Measurements from ENCODE around the gene ZFAND3. TPM values are rescaled to one million over a fixed set of nuclear protein-coding genes. Genes with fewer than 3 reads are reported as not detected.

The ZFAND3 gene
- total and polyA plus RNA-seq, 10 of the 15 experiments (the other 5 are each of a cell fraction or from before 2014, with no cell fraction given) = 0.90 to 34.4 (median 16.3) TPM

- no peak for FAIRE-seq
- Histone ChIP-seq H3K9me3 (replicated peaks; ENCODE audit: control insufficient read depth, insufficient read depth, low read length) (no peaks in the 10 kb centered on the region), H3K27ac (ENCODE audit: control insufficient read depth, insufficient read depth) (no peak overlapping the region), H2AFZ (ENCODE audit: control insufficient read depth, low read depth, low read length) (no peak overlapping the region), H3K4me3 (no peak overlapping the region), H4K20me1 (ENCODE audit: control insufficient read depth, insufficient read depth) (no peaks in the 10 kb centered on the region), H3K4me2 (ENCODE audit: control insufficient read depth, insufficient read depth) (no peak overlapping the region), H3K4me1 (ENCODE audit: control insufficient read depth, insufficient read depth, low read length) (no peaks in the 10 kb centered on the region), H3K79me2 (ENCODE audit: control insufficient read depth, insufficient read depth, low read length) (no peaks in the 10 kb centered on the region), H3K27me3 (replicated peaks in 1 of 2; ENCODE audit: control insufficient read depth in 2 of 2, insufficient read depth in 2 of 2, low read length in 1 of 2) (no peaks in the 10 kb centered on the region), H3K36me3 (ENCODE audit: control insufficient read depth in 2 of 2, insufficient read depth in 2 of 2, low read length in 1 of 2) (peaks cover 0 to 3% of the 10 kb centered on the region in 2 experiments; a peak in 2 of 4 replicates), H3K9ac (ENCODE audit: control insufficient read depth, insufficient read depth, low read length) (no peak overlapping the region)
- SMC1A ChIA-PET (ENCODE audit: uncharacterized antibody, unreplicated experiment) = no interaction called here
- TF ChIP-seq ZNF622 (IDR thresholded peaks at IDR 0.05) = no peak
- TF ChIP-seq EED (IDR thresholded peaks at IDR 0.05; ENCODE audit: low read depth) = no peak
- TF ChIP-seq IRF3 (IDR thresholded peaks at IDR 0.05) = no peak
- no peak for TF ChIP-seq TCF3 (IDR thresholded peaks at IDR 0.05; ENCODE audit: borderline replicate concordance, insufficient read depth, low read depth, low read length)
- TF ChIP-seq ZNF217 (IDR thresholded peaks at IDR 0.05) = no peak
- in situ Hi-C loops (cut with MboI) = no loop called here
- no peak for DNase-seq (ENCODE audit: low read depth, low spot score)
- CTCF ChIA-PET = interaction anchor here (0.6 kb wide), 1 partner anchor 320 kb away, joined by 3 read pairs; no protein-coding TSS in a partner anchor
- no peak for ATAC-seq
- RAD21 ChIA-PET (ENCODE audit: unreplicated experiment) = no interaction called here
- POLR2A ChIA-PET = interaction anchor here (0.6 kb wide), 1 partner anchor 452 kb away, joined by 4 read pairs; no protein-coding TSS in a partner anchor
- 92% methylated on average over 10 of the region's 10 CpGs for WGBS (ENCODE audit: insufficient coverage, insufficient replicate concordance, low lambda C conversion rate, missing lambda C conversion rate)
- no TSS peak for BruUV-seq (replicated peaks)
- intact Hi-C loops (cut with micrococcal nuclease; ENCODE audit: unreplicated experiment) = no loop called here
Observed at GRCh38 chr6:38156818-38157565, 337.5 kb downstream of the ZFAND3 start.

- Histone ChIP-seq H3K27me3 (replicated peaks in 1 of 2; ENCODE audit: control insufficient read depth in 2 of 2, insufficient read depth in 2 of 2, low read length in 1 of 2) (no peaks in the 10 kb centered on the region), H3K4me2 (ENCODE audit: control insufficient read depth, insufficient read depth) (no peak overlapping the region), H3K4me3 (no peak overlapping the region), H3K9me3 (replicated peaks; ENCODE audit: control insufficient read depth, insufficient read depth, low read length) (no peaks in the 10 kb centered on the region), H3K9ac (ENCODE audit: control insufficient read depth, insufficient read depth, low read length) (no peak overlapping the region), H3K27ac (ENCODE audit: control insufficient read depth, insufficient read depth) (no peak overlapping the region), H3K36me3 (ENCODE audit: control insufficient read depth in 2 of 2, insufficient read depth in 2 of 2, low read length in 1 of 2) (peaks cover 0 to 1% of the 10 kb centered on the region in 2 experiments; a peak in 2 of 4 replicates), H2AFZ (ENCODE audit: control insufficient read depth, low read depth, low read length) (no peak overlapping the region), H4K20me1 (ENCODE audit: control insufficient read depth, insufficient read depth) (no peaks in the 10 kb centered on the region), H3K79me2 (ENCODE audit: control insufficient read depth, insufficient read depth, low read length) (no peaks in the 10 kb centered on the region), H3K4me1 (ENCODE audit: control insufficient read depth, insufficient read depth, low read length) (no peaks in the 10 kb centered on the region)
- ChIA-PET CTCF (no interaction called here), SMC1A (ENCODE audit: uncharacterized antibody, unreplicated experiment) (no interaction called here), POLR2A (no interaction called here), RAD21 (ENCODE audit: unreplicated experiment) (no interaction called here)
- DNase-seq (ENCODE audit: low read depth, low spot score) (no peak), ATAC-seq (no peak), FAIRE-seq (no peak)
- 98% methylated on average over 11 of the region's 11 CpGs for WGBS (ENCODE audit: insufficient coverage, insufficient replicate concordance, low lambda C conversion rate, missing lambda C conversion rate)
- intact Hi-C loops (cut with micrococcal nuclease; ENCODE audit: unreplicated experiment) (no loop called here), in situ Hi-C loops (cut with MboI) (no loop called here)
- no TSS peak for BruUV-seq (replicated peaks)
- TF ChIP-seq POLR2A (IDR thresholded peaks at IDR 0.05; ENCODE audit: low read depth, low read length) (peak; percentile 37; the same call in 1 of the 2 replicates), BHLHE40 (IDR thresholded peaks at IDR 0.05; ENCODE audit: borderline replicate concordance in 1 of 2, low read depth in 2 of 2, low read length in 1 of 2) (no peak), ZNF592 (IDR thresholded peaks at IDR 0.05) (no peak)
Observed at GRCh38 chr6:38157905-38158304, 338.4 kb downstream of the ZFAND3 start.
